Stomach (tissue), 4 donors: Measurements from ENCODE around the gene UHRF2.

Experiments
- CTCF ChIP-seq, 7 experiments: fragments of 450-650 bp in 4 of 7; fragments of 200-600 bp in 3 of 7; sonication (generic) in 3 of 7; IDR thresholded peaks; one replicate each; pipeline ENCODE4 v1.5.1; 2016 to 2019; ENCODE audit warnings: antibody characterized with exemption in 7 of 7, control low read depth in 2 of 7, mild to moderate bottlenecking in 1 of 7
- POLR2A ChIP-seq, 4 donors: fragments of 450-650 bp; IDR thresholded peaks; one replicate each; pipeline ENCODE4 v1.6.1; 2016; ENCODE audit warnings: antibody characterized with exemption in 4 of 4, control low read depth in 2 of 4, mild to moderate bottlenecking in 1 of 4, moderate library complexity in 1 of 4
- POLR2AphosphoS5 ChIP-seq, 3 donors: sonication (generic); formaldehyde crosslinking; IDR thresholded peaks; one replicate each; pipeline ENCODE4 v1.6.1; 2016; ENCODE audit warnings: antibody characterized with exemption in 3 of 3

- no peak for TF ChIP-seq POLR2AphosphoS5 (IDR thresholded peaks at IDR 0.05)
- no peak for TF ChIP-seq CTCF (IDR thresholded peaks at IDR 0.05)
- TF ChIP-seq POLR2A (IDR thresholded peaks at IDR 0.05): no peak
Observed at GRCh38 chr9:6415266-6415665, 2.3 kb downstream of the UHRF2 start.
